Suppressor macrophage treated with lipopolysaccharide for 4 hours (primary cell): Measurements from ENCODE around the gene NOP16.
"Not testable (repeated sequence)": the region's sequence is repeated elsewhere in the genome, so short reads cannot be mapped to it uniquely, and the experiment has no call there.

ENCODE experiments used
- DNase-seq: peaks from one replicate; pipeline ENCODE4 v3.0.0-alpha.2; 2020

NOP16 gene

DNA sequence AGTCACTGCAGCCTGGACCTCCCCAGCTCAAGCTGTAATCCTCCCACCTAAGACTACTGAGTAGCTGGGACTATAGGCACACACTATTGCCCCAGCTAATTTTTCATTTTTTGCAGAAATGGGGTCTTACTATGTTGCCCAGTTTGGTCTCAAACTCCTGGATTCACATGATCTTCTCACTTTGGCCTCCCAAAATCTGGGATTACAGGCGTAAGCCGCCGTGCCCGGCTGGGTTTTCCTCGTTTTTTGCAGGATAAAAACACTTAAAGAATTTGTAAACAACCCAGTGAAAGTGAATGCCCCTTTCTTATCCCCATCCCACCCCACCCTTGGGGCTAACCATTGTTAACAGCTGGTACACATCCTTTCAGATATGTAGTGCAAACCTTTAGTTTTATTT, 20.2 kb upstream of the NOP16 start:
- no peak for DNase-seq

DNA sequence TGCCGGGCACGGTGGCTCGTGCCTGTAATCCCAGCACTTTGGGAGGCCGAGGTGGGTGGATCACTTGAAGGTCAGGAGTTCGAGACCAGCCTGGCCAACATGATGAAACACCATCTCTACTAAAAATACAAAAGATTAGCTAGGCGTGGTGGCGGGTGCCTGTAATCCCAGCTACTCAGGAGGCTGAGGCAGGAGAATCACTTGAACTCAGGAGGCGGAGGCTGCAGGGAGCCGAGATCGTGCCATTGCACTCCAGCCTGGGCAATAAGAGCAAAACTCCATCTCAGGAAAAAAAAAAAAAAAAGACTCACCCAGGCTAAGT, 19.8 kb upstream of the NOP16 start:
- not testable (repeated sequence) for DNase-seq

DNA sequence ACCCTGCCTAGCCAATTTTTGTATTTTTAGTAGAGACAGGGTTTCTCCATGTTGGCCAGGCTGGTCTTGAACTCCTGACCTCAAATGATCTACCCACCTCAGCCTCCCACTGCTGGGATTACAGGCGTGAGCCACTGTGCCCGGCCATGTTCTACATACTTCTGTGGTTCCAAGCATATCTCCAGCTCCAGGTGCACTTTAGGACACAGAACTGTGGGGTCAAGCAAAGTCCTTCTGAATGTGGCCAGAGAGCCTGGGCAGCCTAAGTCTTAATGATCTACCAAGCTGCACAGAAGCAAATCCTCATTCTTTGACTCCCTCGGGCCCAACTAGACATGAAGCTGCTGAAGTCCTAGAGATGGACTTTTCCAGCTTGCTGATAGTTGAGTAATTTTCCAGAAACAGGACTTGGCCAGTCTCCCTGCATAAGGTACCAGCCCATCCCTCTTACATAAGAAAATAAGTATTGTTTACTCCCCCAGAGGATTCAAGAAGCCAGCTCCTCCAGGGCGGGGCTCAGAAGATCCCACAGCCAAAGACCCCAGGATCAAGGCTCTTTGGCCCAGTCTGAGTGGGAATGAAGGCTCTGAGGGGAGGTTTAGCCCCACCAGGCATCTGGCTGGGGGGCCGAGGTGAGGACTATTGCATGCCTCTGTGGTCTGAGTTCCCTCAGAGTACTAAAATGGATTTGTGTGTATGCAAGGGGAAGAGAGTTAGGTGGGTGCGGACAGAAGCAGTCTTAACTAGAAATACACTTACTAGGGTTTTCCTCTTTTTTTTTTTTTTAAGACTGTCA, 19.3 kb upstream of the NOP16 start:
- no peak for DNase-seq

DNA sequence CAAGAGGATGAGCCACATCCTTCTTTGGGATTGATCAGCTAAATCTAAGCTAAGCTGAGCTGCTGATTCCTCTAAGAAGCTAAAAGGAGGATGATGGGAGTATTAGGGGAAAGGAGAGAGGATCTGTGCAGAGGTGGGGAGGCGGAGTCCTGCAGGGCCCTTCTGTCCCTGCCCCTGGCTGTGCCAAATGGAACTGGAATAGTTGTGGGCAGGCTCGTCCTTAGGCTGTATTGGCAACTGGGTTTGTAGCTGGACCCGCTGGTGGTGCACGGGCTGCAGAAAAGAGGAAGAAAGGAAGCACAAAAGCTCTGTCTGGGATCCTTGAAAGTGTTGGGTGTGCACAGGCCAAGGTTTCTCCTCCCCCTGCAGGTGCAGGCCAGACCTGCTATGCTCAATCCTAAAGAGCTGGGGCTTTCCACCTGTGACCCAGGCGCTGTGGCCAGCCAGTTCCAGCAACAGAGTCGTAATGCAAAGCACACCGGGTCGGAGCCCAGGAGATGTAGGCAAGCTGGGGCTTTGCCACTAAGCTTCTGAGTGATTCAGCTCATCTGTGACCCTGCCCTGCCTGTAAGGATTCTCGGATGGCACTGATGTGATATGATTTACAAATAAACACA, 18.1 kb upstream of the NOP16 start:
- DNase-seq: no peak

DNA sequence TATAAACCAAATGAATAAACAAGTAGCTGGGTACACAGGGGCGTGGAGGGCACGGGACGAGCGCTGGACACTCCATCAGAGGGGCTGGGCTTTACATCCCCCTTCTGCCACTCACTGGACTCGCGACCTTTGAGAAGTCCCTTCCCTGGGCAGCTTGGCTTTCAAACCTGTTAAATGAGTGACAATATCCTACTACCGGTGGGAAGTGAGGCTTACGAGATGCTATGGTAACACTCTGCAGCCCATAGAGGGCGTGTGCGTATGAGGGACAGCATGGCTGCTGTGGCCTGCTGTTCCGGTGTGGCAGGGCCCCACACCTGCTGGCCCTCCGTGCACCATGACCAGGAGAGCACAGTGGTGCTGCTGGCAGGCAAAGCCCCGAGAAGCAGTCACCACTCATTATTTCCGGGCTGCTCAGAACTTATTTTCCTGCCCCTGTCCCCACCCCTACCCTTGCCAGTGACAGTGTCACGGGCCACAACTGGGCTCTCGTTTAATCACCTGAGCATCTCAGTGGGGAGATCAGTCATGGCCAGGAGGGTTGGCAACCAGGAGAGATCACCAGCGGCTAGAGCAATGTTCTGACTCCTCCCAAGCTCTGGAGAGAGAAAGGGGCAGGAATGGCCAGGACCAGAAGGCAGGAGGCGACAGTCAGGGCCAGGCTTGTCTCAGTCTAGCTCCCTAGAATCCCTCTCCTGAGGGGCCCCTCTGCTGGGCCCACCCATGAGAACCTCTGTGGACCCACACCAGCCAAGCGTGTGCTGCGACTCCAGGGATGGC, 17.4 kb upstream of the NOP16 start:
- no peak for DNase-seq

DNA sequence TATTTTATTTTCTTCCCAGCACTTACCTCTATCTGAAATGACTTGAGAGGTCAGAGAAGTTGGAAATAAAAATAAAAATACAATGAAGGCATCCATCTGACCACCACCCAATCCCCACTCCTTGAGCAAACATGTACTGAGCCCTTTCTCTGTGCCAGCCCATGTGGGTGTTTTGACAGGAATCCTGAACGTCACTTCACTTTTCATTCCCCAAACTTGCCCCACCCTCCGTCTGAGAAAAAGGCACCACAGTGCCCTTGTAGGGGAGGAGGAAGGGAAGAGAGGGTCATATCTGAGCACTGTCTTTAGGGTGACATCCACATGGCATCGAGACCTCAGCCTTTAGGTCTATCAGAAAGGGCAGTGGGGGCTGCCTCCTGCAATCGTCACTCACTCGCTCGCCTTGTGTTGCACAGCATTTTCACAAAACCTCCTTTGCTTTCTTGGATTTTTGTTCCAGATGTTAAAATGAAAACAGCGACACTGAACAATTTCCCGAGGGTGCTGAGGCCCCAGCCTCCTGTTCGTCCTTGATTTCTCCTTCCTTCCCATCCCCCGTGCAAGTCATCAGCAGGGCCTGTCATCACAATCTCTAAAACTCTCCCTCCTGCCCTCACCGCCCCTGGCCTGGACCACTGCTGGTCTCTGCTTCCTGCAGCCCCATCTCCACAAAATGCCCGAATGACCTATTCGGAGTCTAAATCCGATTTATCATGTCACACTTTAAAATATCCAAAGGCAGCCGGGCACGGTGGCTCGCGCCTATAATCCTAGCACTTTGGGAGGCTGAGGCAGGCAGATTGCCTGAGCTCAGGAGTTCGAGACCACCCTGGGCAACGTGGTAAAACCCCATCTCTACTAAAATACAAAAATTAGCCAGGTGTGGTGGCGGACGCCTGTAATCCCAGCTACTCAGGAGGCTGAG, 13.1 kb upstream of the NOP16 start:
- no peak for DNase-seq

GRCh38 chr5:176400382-176401156, 12.2 kb upstream of the NOP16 start:
- DNase-seq: no peak

DNA sequence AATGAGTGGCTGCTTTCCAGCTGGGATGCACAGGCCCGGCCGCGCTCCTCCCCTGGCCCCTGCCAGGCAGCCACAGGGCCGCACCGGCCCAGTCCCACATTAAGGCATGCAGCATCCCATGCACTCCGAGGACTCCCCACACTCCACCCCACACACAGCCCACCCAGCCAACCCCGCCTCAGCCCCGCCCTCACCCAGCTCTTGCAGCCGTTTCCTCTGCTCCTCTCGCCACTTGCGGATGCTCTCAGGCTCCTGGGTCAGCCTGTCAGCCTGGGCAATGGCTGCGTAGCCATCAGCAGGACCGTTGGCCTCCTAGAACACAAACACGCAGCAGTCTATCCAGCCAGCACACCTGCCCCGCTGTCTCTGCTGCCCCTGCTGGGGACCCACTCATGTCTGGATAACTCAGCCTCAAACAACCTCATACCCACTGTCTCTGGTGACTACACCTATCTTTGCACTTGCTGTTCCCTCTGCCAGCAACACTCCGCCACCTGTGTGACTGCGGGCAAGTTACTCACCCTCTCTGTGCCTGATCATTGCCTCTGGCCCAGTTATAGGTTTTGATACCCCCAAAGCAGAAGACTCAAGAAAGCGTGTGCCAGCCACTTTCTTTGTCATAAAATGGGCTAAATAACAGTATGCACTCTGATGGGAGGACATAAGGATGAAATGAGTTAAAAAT, 9.5 kb upstream of the NOP16 start:
- no peak for DNase-seq

DNA sequence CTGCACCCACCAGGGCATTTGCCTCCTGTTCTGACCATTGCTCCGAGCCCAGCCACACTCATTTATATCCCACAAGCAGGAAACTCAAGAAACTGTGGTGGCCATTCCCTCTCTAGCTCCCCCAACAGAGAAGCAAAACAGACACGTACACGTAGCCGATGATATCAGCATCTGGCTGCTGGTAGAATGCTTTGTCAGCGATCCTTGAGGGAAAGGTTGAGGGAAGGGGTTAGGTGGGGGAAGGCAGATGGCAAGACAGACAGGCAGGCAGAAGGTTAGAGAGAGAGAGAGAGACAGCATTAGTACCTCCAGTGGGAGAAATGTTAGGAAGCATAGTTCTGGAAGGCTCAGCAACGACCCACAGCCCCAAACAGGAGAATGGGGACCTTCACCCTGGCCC, 7.9 kb upstream of the NOP16 start:
- DNase-seq: no peak

DNA sequence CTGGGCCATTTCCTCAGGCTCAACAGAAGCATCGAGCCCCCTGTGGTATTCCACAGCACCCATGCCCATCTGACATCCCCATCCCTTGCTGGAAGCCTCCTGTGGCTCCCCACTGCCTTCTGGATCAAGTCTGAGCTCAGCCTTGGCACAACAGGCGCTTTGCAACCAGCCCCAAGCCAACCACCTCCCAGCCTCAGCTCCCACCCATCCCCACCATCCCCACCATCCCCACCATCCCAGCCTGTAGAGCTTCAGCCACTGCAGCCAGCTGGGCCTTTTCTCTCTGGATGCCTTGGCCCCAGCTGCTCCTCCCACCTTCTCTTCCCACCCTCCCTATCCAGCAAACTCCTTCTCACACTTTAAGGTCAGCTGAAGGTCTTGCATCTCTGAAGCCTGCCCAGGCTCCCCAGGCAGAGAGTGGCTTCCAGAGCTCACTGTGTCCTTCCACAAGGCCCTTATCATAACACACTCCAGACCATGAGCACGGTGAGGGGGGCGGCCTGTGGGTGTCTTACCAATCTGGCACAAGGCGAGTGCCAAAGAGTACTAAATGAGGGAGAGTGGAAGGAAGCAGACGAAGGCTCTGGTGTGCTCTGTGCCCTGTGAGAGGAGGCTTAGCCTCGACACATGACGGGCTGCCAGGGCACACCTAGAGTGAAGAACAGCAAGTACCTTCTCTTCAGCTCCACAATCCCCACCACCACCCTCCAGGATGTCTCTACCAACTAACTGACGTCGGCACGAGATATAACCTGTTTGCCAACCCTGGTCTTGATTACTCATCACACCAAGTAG, 6.7 kb upstream of the NOP16 start:
- no peak for DNase-seq

DNA sequence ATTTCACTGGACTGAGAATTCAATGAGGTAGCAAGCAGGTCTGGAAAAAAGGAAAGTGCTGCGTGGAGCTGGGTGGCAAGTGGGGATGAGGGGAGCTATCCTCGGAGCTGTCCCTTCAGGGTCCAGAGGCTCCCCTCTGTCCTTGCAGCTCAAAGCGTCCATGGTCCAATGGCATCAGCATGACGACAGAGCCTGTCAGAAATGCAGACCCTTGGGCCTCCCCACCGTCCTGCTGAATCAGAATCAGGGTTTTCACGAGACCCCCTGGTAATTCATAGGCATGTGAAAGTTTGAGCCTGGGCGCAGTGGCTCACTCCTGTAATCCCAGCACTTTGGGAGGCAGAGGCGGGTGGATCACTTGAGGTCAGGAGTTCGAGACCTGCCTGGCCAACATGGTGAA, 5.7 kb upstream of the NOP16 start:
- DNase-seq: no peak

- no peak for DNase-seq
These were observed 4.1 kb upstream of the NOP16 start for GRCh38 chr5:176392526-176392925.

- peak; percentile 57 for DNase-seq
These were observed 3.6 kb upstream of the NOP16 start for GRCh38 chr5:176391999-176392398.

GRCh38 chr5:176391479-176391878, 3.1 kb upstream of the NOP16 start:
- no peak for DNase-seq

- DNase-seq: peak; percentile 48
These were observed 1.0 kb upstream of the NOP16 start for GRCh38 chr5:176389135-176390123.

DNA sequence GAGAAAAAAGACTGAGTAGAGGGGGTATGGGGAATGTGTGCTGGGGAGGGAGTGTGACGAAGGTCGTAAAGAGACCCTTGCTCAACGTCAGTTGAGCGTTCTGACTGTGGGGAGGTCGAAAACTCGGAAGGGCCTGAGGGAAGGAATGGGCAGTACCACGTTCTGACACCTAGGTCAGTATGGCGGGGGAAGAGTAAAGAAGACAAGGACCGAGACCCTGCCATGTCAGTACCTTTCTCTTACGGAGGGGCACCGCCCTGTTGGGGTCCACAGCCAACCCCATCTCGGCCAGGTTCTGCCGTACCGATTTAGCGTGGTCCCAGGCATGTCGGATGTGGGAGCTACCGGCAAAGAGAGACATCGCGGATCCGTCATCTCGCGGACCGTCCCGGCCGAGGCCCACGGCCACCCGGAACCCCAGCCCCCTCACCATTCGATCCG, 375 bp downstream of the NOP16 start:
- peak; percentile 9 for DNase-seq

DNA sequence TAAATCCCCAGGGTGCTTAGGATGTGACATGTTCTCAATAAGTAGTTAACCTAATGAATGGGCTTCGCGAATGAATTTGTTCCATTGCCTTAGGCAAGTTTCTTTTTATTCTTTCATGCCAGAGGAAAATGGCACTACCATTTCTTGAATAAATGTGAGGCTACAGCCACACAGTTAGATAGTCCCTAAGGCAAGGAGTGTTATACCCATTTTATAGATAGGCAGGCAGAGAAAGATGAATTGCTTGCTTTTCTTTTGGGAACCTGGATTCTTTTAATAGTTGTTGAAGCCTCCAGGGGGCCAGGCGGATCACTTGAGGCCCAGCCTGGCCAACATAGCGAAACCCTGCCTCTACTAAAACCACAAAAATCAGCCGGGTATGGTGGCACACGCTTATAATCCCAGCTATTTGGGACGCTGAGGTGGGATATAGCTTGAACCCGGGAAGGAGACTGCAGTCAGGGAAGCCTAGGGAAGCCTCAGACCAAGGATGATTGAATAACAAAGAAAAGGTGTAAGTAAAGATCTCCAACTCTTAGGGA, 943 bp downstream of the NOP16 start:
- DNase-seq: no peak

GRCh38 chr5:176386491-176386890, 1.9 kb downstream of the NOP16 start:
- DNase-seq: no peak

- DNase-seq: no peak
These were observed 3.4 kb downstream of the NOP16 start for GRCh38 chr5:176384991-176385390.
